ENCODE data around the gene PTPRM. TPM values are rescaled to one million over a fixed set of nuclear protein-coding genes. Genes with fewer than 3 reads are reported as not detected.

Gene PTPRM
- total RNA-seq, 1 donor from 2014 or later: 257 TPM

DNA sequence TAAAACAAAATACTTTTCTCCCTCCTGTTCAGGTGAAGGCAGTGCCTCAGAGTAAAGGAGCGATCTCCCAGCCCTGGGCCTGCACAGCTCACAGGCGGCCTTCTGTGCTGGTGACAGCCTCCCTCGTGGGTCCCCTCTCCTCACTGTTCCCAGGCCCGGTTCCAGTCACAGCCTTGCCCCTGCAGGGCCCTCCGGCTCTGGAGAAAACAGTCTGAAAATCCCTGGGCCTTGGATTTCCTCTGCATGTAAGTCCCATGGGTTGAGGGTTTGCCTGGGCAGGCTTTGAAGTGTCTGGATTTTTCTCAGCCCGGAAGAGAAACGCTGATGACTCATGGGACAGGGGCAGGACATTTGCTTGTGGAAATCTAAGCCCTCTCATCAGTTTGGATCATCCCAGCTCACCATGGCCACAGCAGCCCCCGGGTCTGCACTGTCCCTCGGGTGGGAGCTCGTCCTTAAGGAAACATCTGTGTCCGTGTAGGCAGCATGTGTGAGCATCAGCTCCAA lies 856.0 kb downstream of the PTPRM start:
- no peak for DNase-seq (ENCODE audit: low spot score in 2 of 2)
- TF ChIP-seq, protein P1, sequence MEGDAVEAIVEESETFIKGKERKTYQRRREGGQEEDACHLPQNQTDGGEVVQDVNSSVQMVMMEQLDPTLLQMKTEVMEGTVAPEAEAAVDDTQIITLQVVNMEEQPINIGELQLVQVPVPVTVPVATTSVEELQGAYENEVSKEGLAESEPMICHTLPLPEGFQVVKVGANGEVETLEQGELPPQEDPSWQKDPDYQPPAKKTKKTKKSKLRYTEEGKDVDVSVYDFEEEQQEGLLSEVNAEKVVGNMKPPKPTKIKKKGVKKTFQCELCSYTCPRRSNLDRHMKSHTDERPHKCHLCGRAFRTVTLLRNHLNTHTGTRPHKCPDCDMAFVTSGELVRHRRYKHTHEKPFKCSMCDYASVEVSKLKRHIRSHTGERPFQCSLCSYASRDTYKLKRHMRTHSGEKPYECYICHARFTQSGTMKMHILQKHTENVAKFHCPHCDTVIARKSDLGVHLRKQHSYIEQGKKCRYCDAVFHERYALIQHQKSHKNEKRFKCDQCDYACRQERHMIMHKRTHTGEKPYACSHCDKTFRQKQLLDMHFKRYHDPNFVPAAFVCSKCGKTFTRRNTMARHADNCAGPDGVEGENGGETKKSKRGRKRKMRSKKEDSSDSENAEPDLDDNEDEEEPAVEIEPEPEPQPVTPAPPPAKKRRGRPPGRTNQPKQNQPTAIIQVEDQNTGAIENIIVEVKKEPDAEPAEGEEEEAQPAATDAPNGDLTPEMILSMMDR (IDR thresholded peaks at IDR 0.05): no peak
- no peak overlapping the region for H3K27ac ChIP-seq
- H3K36me3 ChIP-seq: no peaks in the 10 kb centered on the region
- no peaks in the 10 kb centered on the region for H3K9me3 ChIP-seq
- no peaks in the 10 kb centered on the region for H3K27me3 ChIP-seq
- intact Hi-C loops (cut with DNase I): no loop called here
- H3K4me3 ChIP-seq: no peak overlapping the region
- H3K4me1 ChIP-seq: no peaks in the 10 kb centered on the region

DNA sequence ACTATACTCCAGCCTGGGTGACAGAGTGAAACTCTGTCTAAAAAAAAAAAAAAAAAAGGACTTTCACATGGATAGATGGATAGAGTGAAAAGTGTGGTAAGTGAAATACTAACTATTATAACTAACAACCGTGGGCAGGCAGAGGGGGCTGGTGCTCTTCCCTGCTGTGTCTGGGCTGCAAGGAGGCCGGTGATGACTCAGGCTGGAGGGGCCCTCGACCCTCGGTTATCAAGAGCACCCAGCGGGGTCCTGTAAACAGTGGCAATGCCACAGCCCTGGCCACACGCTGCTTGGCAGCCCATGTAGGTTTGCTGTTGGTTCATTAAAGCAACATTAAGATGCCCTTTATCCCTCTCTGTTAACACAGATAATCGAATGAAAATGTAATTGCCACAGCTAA lies 857.4 kb downstream of the PTPRM start:
- Histone ChIP-seq H3K27ac (no peak overlapping the region), H3K4me1 (no peaks in the 10 kb centered on the region), H3K27me3 (no peaks in the 10 kb centered on the region), H3K9me3 (no peaks in the 10 kb centered on the region), H3K4me3 (no peak overlapping the region), H3K36me3 (no peaks in the 10 kb centered on the region)
- TF ChIP-seq, protein P1 (IDR thresholded peaks at IDR 0.05): no peak
- intact Hi-C loops (cut with DNase I): no loop called here
- no peak for DNase-seq (ENCODE audit: low spot score in 2 of 2)

DNA sequence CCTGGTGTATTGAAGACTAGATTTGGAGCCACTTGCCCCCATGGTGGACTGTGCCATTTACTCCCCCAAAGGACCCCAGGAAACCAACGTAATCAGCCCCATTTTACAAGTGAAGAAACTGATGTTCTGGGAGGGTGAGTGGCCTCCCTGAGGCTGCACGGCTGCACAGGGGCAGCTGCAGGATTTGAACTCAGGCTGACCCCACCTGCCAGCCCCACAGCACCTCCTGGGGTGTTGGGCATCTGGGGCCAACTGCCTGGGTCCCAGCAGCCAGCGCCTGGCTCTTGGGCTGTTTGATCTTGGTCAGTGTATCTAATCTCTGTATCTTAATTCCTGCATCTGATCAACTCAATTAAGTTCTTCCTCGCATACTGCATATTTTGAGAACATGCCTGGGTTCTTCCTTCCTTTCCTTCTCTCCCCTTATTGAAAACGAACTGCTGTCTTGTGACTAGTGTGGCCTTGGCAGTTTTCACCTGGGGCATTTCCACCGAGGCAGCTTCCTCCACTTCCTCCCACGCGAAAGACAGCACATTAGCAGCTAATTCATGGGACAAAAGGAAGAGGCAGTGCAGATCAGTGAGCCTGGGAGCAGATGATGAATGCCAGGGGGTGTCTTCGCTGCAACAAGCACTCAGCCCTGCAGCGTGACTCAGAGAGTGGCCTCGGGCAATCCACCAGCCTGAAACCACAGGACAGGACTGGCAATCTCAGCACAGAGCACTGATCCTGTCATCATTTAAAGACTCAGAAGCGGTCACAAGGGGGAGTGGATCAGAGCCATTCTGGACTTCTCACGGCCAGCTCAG lies 858.0 kb downstream of the PTPRM start:
- H3K4me1 ChIP-seq: no peaks in the 10 kb centered on the region
- DNase-seq (ENCODE audit: low spot score in 2 of 2): no peak
- no peaks in the 10 kb centered on the region for H3K9me3 ChIP-seq
- TF ChIP-seq, protein P1 (IDR thresholded peaks at IDR 0.05): no peak
- H3K27me3 ChIP-seq: no peaks in the 10 kb centered on the region
- no peak overlapping the region for H3K4me3 ChIP-seq
- no peak overlapping the region for H3K27ac ChIP-seq
- H3K36me3 ChIP-seq: no peaks in the 10 kb centered on the region
- intact Hi-C loops (cut with DNase I): no loop called here

DNA sequence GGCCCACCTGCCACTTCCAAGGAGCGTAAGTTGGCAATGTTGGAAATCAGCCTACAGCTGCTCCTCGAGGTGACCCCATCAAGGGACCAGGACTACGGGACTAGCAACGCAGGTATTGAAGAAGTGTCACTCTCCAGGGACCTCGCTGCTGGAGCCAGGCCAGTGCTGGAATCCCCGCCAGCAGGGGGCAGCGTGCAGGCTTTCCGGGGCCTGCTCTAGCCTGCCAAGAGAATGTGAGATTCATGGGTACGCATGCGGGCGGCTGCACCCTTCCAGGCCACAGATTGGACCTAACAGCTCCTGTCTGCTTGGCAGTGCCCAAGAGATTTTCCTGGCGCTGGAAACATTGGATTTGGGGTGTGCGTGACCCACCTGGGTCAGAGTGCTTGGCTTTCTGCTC lies 859.3 kb downstream of the PTPRM start:
- intact Hi-C loops (cut with DNase I): no loop called here

DNA sequence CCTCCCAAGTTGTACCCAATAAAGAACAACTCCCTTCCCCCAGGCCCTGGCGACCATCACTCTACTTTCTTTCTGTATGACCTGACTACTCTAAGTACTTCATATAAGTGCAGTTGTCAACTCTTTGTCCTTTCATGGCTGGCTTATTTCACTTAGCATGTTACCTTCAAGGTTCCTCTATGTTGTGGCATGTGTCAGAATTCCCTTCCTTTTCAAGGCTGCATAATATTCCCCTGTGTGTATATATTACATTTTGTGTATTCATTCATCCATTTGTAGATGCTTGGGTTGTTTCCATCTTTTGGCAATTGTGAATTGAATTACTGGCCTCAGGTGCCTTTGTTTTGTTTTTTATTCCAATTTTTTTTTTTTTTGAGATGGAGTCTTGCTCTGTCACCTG lies 860.2 kb downstream of the PTPRM start:
- Histone ChIP-seq H3K27me3 (no peaks in the 10 kb centered on the region), H3K4me3 (no peak overlapping the region), H3K36me3 (no peaks in the 10 kb centered on the region), H3K27ac (no peak overlapping the region), H3K4me1 (no peaks in the 10 kb centered on the region), H3K9me3 (no peaks in the 10 kb centered on the region)
- TF ChIP-seq, protein P1 (IDR thresholded peaks at IDR 0.05): no peak
- no peak for DNase-seq (ENCODE audit: low spot score in 2 of 2)
- intact Hi-C loops (cut with DNase I): no loop called here

More for the DNA sequence above, 859.3 kb downstream of the PTPRM start:
- TF ChIP-seq, protein P1 (IDR thresholded peaks at IDR 0.05): no peak
- Histone ChIP-seq H3K27ac (no peak overlapping the region), H3K4me1 (no peaks in the 10 kb centered on the region), H3K36me3 (no peaks in the 10 kb centered on the region), H3K4me3 (no peak overlapping the region), H3K27me3 (no peaks in the 10 kb centered on the region), H3K9me3 (no peaks in the 10 kb centered on the region)
- DNase-seq (ENCODE audit: low spot score in 2 of 2): no peak

All from ascending aorta (tissue), 2 donors.